Measurements from ENCODE around the gene PHACTR4. TPM values are rescaled to one million over a fixed set of nuclear protein-coding genes. Genes with fewer than 3 reads are reported as not detected.

The PHACTR4 gene
- total RNA-seq, 1 experiment from 2014 or later, result 52.9 TPM

- TF ChIP-seq ZNF532 (CRISPR knock-in tag; IDR thresholded peaks at IDR 0.05; ENCODE audit: borderline replicate concordance) (no peak), AFF4 (CRISPR knock-in tag; IDR thresholded peaks at IDR 0.05; ENCODE audit: borderline replicate concordance) (0 out of 2 replicates have a peak, but pooled peaks have one; percentile 67), NR3C1 (CRISPR knock-in tag; conservative IDR thresholded peaks at IDR 0.05; ENCODE audit: low read depth) (no peak), FOXP1 (CRISPR knock-in tag; IDR thresholded peaks at IDR 0.05; ENCODE audit: borderline replicate concordance) (peak; percentile 86), PRRX2 (CRISPR knock-in tag; IDR thresholded peaks at IDR 0.05) (no peak), TCF7 (CRISPR knock-in tag; IDR thresholded peaks at IDR 0.05; ENCODE audit: low read depth) (peak; percentile 56; the same call in 1 of the 2 replicates), ATF6 (CRISPR knock-in tag; IDR thresholded peaks at IDR 0.05) (no peak), ZNF396 (CRISPR knock-in tag; IDR thresholded peaks at IDR 0.05; ENCODE audit: borderline replicate concordance) (no peak), MXD4 (CRISPR knock-in tag; IDR thresholded peaks at IDR 0.05; ENCODE audit: borderline replicate concordance) (no peak), OVOL2 (CRISPR knock-in tag; IDR thresholded peaks at IDR 0.05; ENCODE audit: borderline replicate concordance) (no peak), TEAD1 (CRISPR knock-in tag; IDR thresholded peaks at IDR 0.05) (peak; percentile 18), ATF2 (CRISPR knock-in tag; IDR thresholded peaks at IDR 0.05; ENCODE audit: borderline replicate concordance, low read depth) (no peak), MYBL2 (CRISPR knock-in tag; IDR thresholded peaks at IDR 0.05) (peak; percentile 74; the same call in 1 of the 2 replicates), ELF4 (CRISPR knock-in tag; IDR thresholded peaks at IDR 0.05; ENCODE audit: low read depth) (no peak), ESRRA (CRISPR knock-in tag; IDR thresholded peaks at IDR 0.05; ENCODE audit: borderline replicate concordance) (no peak), ZNF263 (CRISPR knock-in tag; IDR thresholded peaks at IDR 0.05; ENCODE audit: low read depth) (no peak), GRHL2 (CRISPR knock-in tag; IDR thresholded peaks at IDR 0.05; ENCODE audit: insufficient replicate concordance, severe bottlenecking) (no peak), ZNF219 (CRISPR knock-in tag; IDR thresholded peaks at IDR 0.05; ENCODE audit: borderline replicate concordance) (no peak), ERG (CRISPR knock-in tag; IDR thresholded peaks at IDR 0.05) (no peak), ZSCAN18 (CRISPR knock-in tag; IDR thresholded peaks at IDR 0.05) (no peak), PREB (CRISPR knock-in tag; IDR thresholded peaks at IDR 0.05; ENCODE audit: borderline replicate concordance) (no peak), ZNF416 (CRISPR knock-in tag; IDR thresholded peaks at IDR 0.05) (no peak)
Measured at GRCh38 chr1:28369371-28370238, at the start of gene PHACTR4 (continued).
